K562 (cell line): ENCODE data around the gene DYNC2I2. TPM values are rescaled to one million over a fixed set of nuclear protein-coding genes. Genes with fewer than 3 reads are reported as not detected.
A peak's percentile ranks its signal among the peaks of the same experiment; 100 is the strongest.

Source experiments
- ATAC-seq: fragments of 200-7000 bp; cut with Tn5 transposase; 3 replicates; pipeline ENCODE4 v1.9.1; 2020; ENCODE audit warnings: moderate library complexity
- BruUV-seq: library from RNA; stranded (reverse); fragments of 400-500 nt; replicated peaks from 2 replicates; lab custom pipeline; 2021; lab: Mats Ljungman, UMichigan
- CTCF ChIA-PET: fragments of 300-600 bp; formaldehyde crosslinking; extraction: SDS; loops from one replicate; lab custom pipeline; 2021; ENCODE audit warnings: low intra/inter-chr PET ratio; lab: Yijun Ruan, JAX
- POLR2A ChIA-PET: fragments of 300-600, 350-650 bp; sonication (Branson Sonifier 250); formaldehyde crosslinking; extraction: SDS; loops from one replicate; lab custom pipeline; 2021; ENCODE audit warnings: antibody characterized with exemption, inconsistent platforms; lab: Yijun Ruan, JAX
- DNase-seq, 4 experiments: peaks; one replicate each; pipeline versions ENCODE4 v3.0.0 to v3.0.0-alpha.2; 2011 to 2018; ENCODE audit warnings: low spot score in 3 of 4, mixed read lengths in 3 of 4; ENCODE audit errors: extremely low read depth in 1 of 4
- FAIRE-seq: peaks from 2 replicates; lab custom pipeline; 2011; peaks lifted over from hg19 to GRCh38; lab: Jason Lieb, UNC
- H2AFZ ChIP-seq: 2 replicates; pipeline ENCODE4 v1.6.0; 2011; ENCODE audit warnings: low read depth, low read length, control low read depth, inconsistent platforms
- H3K27ac ChIP-seq: fragments of 200-600 bp; 3 replicates; pipeline ENCODE4 v1.8.0; 2011; ENCODE audit warnings: low read depth, mild to moderate bottlenecking, control low read depth, inconsistent platforms, low read length, moderate library complexity, mixed read lengths; ENCODE audit errors: extremely low read depth
- H3K27me3 ChIP-seq, 2 experiments: fragments of 300-600 bp in 1 of 2; 2 replicates in 1 of 2; 3 replicates in 1 of 2; pipeline versions ENCODE4 v1.6.0 to v1.8.0; 2011; ENCODE audit warnings: inconsistent platforms in 2 of 2, low read length in 2 of 2, mild to moderate bottlenecking in 1 of 2, mixed read lengths in 1 of 2, moderate library complexity in 1 of 2; ENCODE audit not compliant: control insufficient read depth in 2 of 2, insufficient read depth in 2 of 2
- H3K36me3 ChIP-seq: fragments of 300-600 bp; 3 replicates; pipeline ENCODE4 v1.8.0; 2011; ENCODE audit warnings: mild to moderate bottlenecking, low read length, inconsistent platforms; ENCODE audit not compliant: control insufficient read depth, insufficient read depth
- H3K4me1 ChIP-seq, 2 experiments: fragments of 200-600 bp in 1 of 2; replicated peaks in 1 of 2; 2 replicates in 1 of 2; 3 replicates in 1 of 2; pipeline versions ENCODE4 v1.5.1 to v1.8.0; 2011; ENCODE audit warnings: inconsistent platforms in 2 of 2, low read length in 2 of 2, mild to moderate bottlenecking in 1 of 2, mixed read lengths in 1 of 2, moderate library complexity in 1 of 2; ENCODE audit not compliant: control insufficient read depth in 2 of 2, insufficient read depth in 2 of 2
- H3K4me2 ChIP-seq: 2 replicates; pipeline ENCODE4 v1.6.1; 2011; ENCODE audit warnings: low read length, control low read depth, inconsistent platforms, mixed read lengths; ENCODE audit not compliant: insufficient read depth
- H3K4me3 ChIP-seq: fragments of 200-600 bp; sonication (generic), shearing (Covaris generic); 2 replicates; pipeline ENCODE4 v1.5.1; 2016; ENCODE audit warnings: control low read depth, inconsistent platforms
- H3K79me2 ChIP-seq: fragments of 200-600 bp; 3 replicates; pipeline ENCODE4 v1.8.0; 2011; ENCODE audit warnings: low read length, inconsistent platforms; ENCODE audit not compliant: control insufficient read depth, insufficient read depth
- H3K9ac ChIP-seq, 2 experiments: 2 replicates each; pipeline versions ENCODE4 v1.6.0 to v1.6.1; 2011; ENCODE audit warnings: low read depth in 2 of 2, low read length in 2 of 2, control low read depth in 1 of 2, inconsistent platforms in 1 of 2, mild to moderate bottlenecking in 1 of 2, mixed read lengths in 1 of 2; ENCODE audit not compliant: insufficient read depth in 1 of 2
- H3K9me1 ChIP-seq: one replicate; pipeline ENCODE4 v1.6.0; 2011; ENCODE audit warnings: inconsistent platforms, mild to moderate bottlenecking, low read length, moderate library complexity; ENCODE audit not compliant: control insufficient read depth, insufficient read depth
- H3K9me3 ChIP-seq: replicated peaks from 2 replicates; pipeline ENCODE4 v1.5.1; 2011; ENCODE audit warnings: low read depth, low read length, inconsistent platforms; ENCODE audit not compliant: control insufficient read depth, insufficient read depth
- H4K20me1 ChIP-seq: replicated peaks from 2 replicates; pipeline ENCODE4 v1.6.1; 2011; ENCODE audit warnings: low read length, inconsistent platforms, mixed read lengths; ENCODE audit not compliant: control insufficient read depth, insufficient read depth
- CBFA2T3 ChIP-seq: fragments of 450-650 bp; IDR thresholded peaks from 2 replicates; pipeline ENCODE4 v1.6.1; 2017
- CCNT2 ChIP-seq: IDR thresholded peaks from 2 replicates; pipeline ENCODE4 v1.6.1; 2011; ENCODE audit warnings: borderline replicate concordance, low read depth, mild to moderate bottlenecking, moderate library complexity, mixed read lengths, low read length; ENCODE audit not compliant: insufficient read length; ENCODE audit errors: extremely low read depth
- CHD1 ChIP-seq: fragments of 200-600 bp; sonication (generic); IDR thresholded peaks from one replicate; pipeline ENCODE4 v1.6.1; 2012; ENCODE audit warnings: mild to moderate bottlenecking, moderate library complexity, low read length, inconsistent platforms
- DMBX1 ChIP-seq: fragments of 250-450 bp; sonication (Bioruptor Pico); IDR thresholded peaks from 2 replicates; pipeline ENCODE4 v1.8.0; 2022; ENCODE audit warnings: inconsistent platforms, mild to moderate bottlenecking, moderate library complexity, borderline replicate concordance
- FOXP4 ChIP-seq: sonication (generic); formaldehyde crosslinking; IDR thresholded peaks from 2 replicates; pipeline ENCODE4 v1.8.0; 2022; ENCODE audit warnings: mild to moderate bottlenecking, missing genetic modification reagents, borderline replicate concordance
- HNRNPL ChIP-seq: fragments of 200-400 bp; formaldehyde crosslinking; IDR thresholded peaks from 2 replicates; pipeline ENCODE4 v1.6.1; 2017; ENCODE audit warnings: low read depth, mild to moderate bottlenecking, low read length
- KDM2B ChIP-seq: fragments of 250-450 bp; sonication (Bioruptor Pico); IDR thresholded peaks from 2 replicates; pipeline ENCODE4 v1.8.0; 2021; ENCODE audit warnings: mild to moderate bottlenecking, moderate library complexity
- L3MBTL2 ChIP-seq: fragments of 450-650 bp; IDR thresholded peaks from 2 replicates; pipeline ENCODE4 v1.6.1; 2016; ENCODE audit warnings: mild to moderate bottlenecking, moderate library complexity
- NR1H2 ChIP-seq: sonication (generic); formaldehyde crosslinking; IDR thresholded peaks from 2 replicates; pipeline ENCODE4 v1.4.0; 2020; ENCODE audit warnings: mild to moderate bottlenecking, missing genetic modification reagents
- ZBTB1 ChIP-seq: sonication (generic); formaldehyde crosslinking; IDR thresholded peaks from 2 replicates; pipeline ENCODE4 v1.8.1; 2023; ENCODE audit warnings: missing genetic modification reagents, low read depth, mild to moderate bottlenecking, borderline replicate concordance
- ZNF124 ChIP-seq: sonication (generic); formaldehyde crosslinking; IDR thresholded peaks from 2 replicates; pipeline ENCODE4 v1.8.1; 2022; ENCODE audit warnings: missing genetic modification reagents
- ZNF140 ChIP-seq: fragments of 250-450 bp; sonication (Bioruptor Pico); IDR thresholded peaks from 2 replicates; pipeline ENCODE4 v1.8.0; 2021; ENCODE audit warnings: moderate library complexity, mild to moderate bottlenecking, inconsistent platforms
- ZNF280B ChIP-seq: fragments of 250-450 bp; sonication (Bioruptor Pico); IDR thresholded peaks from 2 replicates; pipeline ENCODE4 v1.5.1; 2021; ENCODE audit warnings: mild to moderate bottlenecking
- ZNF444 ChIP-seq: fragments of 250-450 bp; sonication (Bioruptor Pico); IDR thresholded peaks from 2 replicates; pipeline ENCODE4 v1.4.0; 2020; ENCODE audit warnings: mild to moderate bottlenecking, moderate library complexity
- ZNF584 ChIP-seq: fragments of 200-800 bp; sonication (Bioruptor generic); IDR thresholded peaks from 2 replicates; pipeline ENCODE4 v1.6.1; 2016; ENCODE audit warnings: low read depth, mild to moderate bottlenecking, missing genetic modification characterization, missing compliant biosample characterization
- ZSCAN32 ChIP-seq: fragments of 450-650 bp; formaldehyde crosslinking; IDR thresholded peaks from 2 replicates; pipeline ENCODE4 v1.4.0; 2020; ENCODE audit warnings: mild to moderate bottlenecking, moderate library complexity
- WGBS: fragments of 100-300 bp; shearing (Covaris generic); methylation state at CpG from one replicate; pipeline ENCODE4 v1.1.6; 2016; ENCODE audit warnings: low coverage, mixed read lengths; ENCODE audit not compliant: insufficient coverage; ENCODE audit errors: missing lambda C conversion rate; 5-methylcytosine and 5-hydroxymethylcytosine counted together
- in situ Hi-C: fragments of 300-500 bp; cut with MboI; formaldehyde crosslinking; loops from 4 replicates; pipeline ENCODE4 v1.15.0; 2018; ENCODE audit warnings: inconsistent platforms, mixed read lengths
- intact Hi-C: fragments of 100-400 bp; cut with micrococcal nuclease; formaldehyde crosslinking; loops from 2 replicates; pipeline ENCODE4 v1.14.2; 2022
- polyA plus RNA-seq, 8 experiments: library from polyadenylated mRNA; depleted of rRNA in 4 of 8; stranded (reverse) in 5 of 8; unstranded in 3 of 8; fragments of >200 nt; fragmentation: Nextera tagmentation in 2 of 8; fragmentation: Illumina TruSeq in 1 of 8; extraction: Ambion mirVana in 2 of 8; extraction: Trizol in 1 of 8; gene quantifications; 2 replicates each; pipeline versions ENCODE4 v1.2.1 to v1.2.3, GENCODE V29; 2011 to 2014; ENCODE audit warnings: inconsistent platforms in 1 of 8, missing spikeins in 1 of 8
- total RNA-seq, 7 experiments: library from RNA; depleted of rRNA in 6 of 7; stranded (reverse); fragments of >200 nt in 6 of 7; fragmentation: Illumina TruSeq in 2 of 7; extraction: Trizol in 2 of 7; gene quantifications; 2 replicates each; pipeline versions ENCODE4 v1.2.1 to v1.2.3, GENCODE V29; 2011 to 2021; ENCODE audit warnings: low replicate concordance in 1 of 7

The DYNC2I2 gene
- total and polyA plus RNA-seq, 9 of the 15 experiments (the other 6 are each of a cell fraction or from before 2014, with no cell fraction given) = 1.5 to 249 (median 70.0) TPM

GRCh38 chr9:128688501-128689292 is 32.0 kb upstream of the DYNC2I2 start, which contains the start of gene SET:
Gene SET, plus strand, starts transcription at chr9:128689222. Its CDS starts 361 bp downstream, at chr9:128689583.
- DNase-seq (peak; percentile 99 to 100 (median 99)), ATAC-seq (peak; percentile 95), FAIRE-seq (peak; percentile 73)
- Histone ChIP-seq H3K9me3 (no peaks in the 10 kb centered on the region), H3K79me2 (peaks cover 50% of the 10 kb centered on the region), H3K27me3 (no peaks in the 10 kb centered on the region), H3K4me2 (peak within 1 kb of the TSS; percentile 98), H3K9me1 (no peaks in the 10 kb centered on the region), H3K4me3 (peak within 1 kb of the TSS; percentile 71), H3K27ac (peak within 1 kb of the TSS; percentile 89), H4K20me1 (peaks cover 14% of the 10 kb centered on the region), H3K4me1 (peaks cover 27 to 36% of the 10 kb centered on the region in 2 experiments), H3K36me3 (peaks cover 36% of the 10 kb centered on the region), H2AFZ (peak within 1 kb of the TSS; percentile 96), H3K9ac (peak within 1 kb of the TSS; percentile 93 to 94)
- TSS peak; percentile 92 for BruUV-seq
- intact Hi-C loops = loop anchor here (1.0 to 10.0 kb wide), 3 partner anchors 32 to 494 kb away; partner anchors contain the start of genes CIZ1, DYNC2I2, GOLGA2 and SWI5
- CTCF ChIA-PET = interaction anchor here (0.8 kb wide), 1 partner anchor 33 kb away, joined by 3 read pairs; no protein-coding TSS in a partner anchor
- 7% methylated on average over 77 of the region's 93 CpGs for WGBS
- in situ Hi-C loops = no loop called here
- POLR2A ChIA-PET = interaction anchor here (0.6 to 2.0 kb wide), 9 partner anchors 9 to 917 kb away, joined by 3 to 10 read pairs (median 3); no protein-coding TSS in a partner anchor
- peak; percentile 91; the same call in 1 of the 2 replicates for TF ChIP-seq ZNF584 (CRISPR knock-in tag)
- 0 out of 2 replicates have a peak, but pooled peaks have one; percentile 25 for TF ChIP-seq ZNF444 (CRISPR knock-in tag)
- TF ChIP-seq ZSCAN32 (CRISPR knock-in tag) = peak; percentile 50; the same call in 1 of the 2 replicates
- TF ChIP-seq ZNF140 (CRISPR knock-in tag) = no peak
- TF ChIP-seq ZNF124 (CRISPR knock-in tag) = no peak
- peak; percentile 96 for TF ChIP-seq KDM2B (CRISPR knock-in tag)
- peak; percentile 48; the same call in 1 of the 2 replicates for TF ChIP-seq HNRNPL
- TF ChIP-seq CHD1 = no peak
- TF ChIP-seq NR1H2 = peak; percentile 94; the same call in 1 of the 2 replicates
- TF ChIP-seq ZNF280B (CRISPR knock-in tag) = peak; percentile 25; the same call in 1 of the 2 replicates
- peak; percentile 99 for TF ChIP-seq L3MBTL2
- TF ChIP-seq CBFA2T3 = peak; percentile 27; the same call in 1 of the 2 replicates
- TF ChIP-seq DMBX1 (CRISPR knock-in tag) = peak; percentile 93; the same call in 1 of the 2 replicates
- peak; percentile 95 for TF ChIP-seq CCNT2
- peak; percentile 60; the same call in 1 of the 2 replicates for TF ChIP-seq ZBTB1 (CRISPR knock-in tag)
- 0 out of 2 replicates have a peak, but pooled peaks have one; percentile 56 for TF ChIP-seq FOXP4 (CRISPR knock-in tag)
